Forelimb muscle (tissue), 1 donor: ENCODE measurements around the gene PARP1. TPM values are rescaled to one million over a fixed set of nuclear protein-coding genes. Genes with fewer than 3 reads are reported as not detected.

Experiments
- polyA plus RNA-seq: library from polyadenylated mRNA; unstranded; fragments of 120-200 nt; gene quantifications from one replicate; pipeline ENCODE4 v1.2.1, GENCODE V29; 2013; ENCODE audit not compliant: insufficient read length

Gene PARP1
- polyA plus RNA-seq, 1 donor, result 95.9 TPM

Other genes with a start within 250 kb of the PARP1 start
- gene ACBD3, start 221.4 kb downstream of the PARP1 start, polyA plus RNA-seq, result 45.0 TPM
- 0.44 TPM for gene MIXL1, start 184.4 kb downstream of the PARP1 start, polyA plus RNA-seq
- gene LIN9, start 98.9 kb downstream of the PARP1 start, polyA plus RNA-seq, result 6.7 TPM
- gene STUM, start 140.7 kb upstream of the PARP1 start, polyA plus RNA-seq, result 13.5 TPM